ENCODE data around the gene GBGT1.

The GBGT1 gene

DNA sequence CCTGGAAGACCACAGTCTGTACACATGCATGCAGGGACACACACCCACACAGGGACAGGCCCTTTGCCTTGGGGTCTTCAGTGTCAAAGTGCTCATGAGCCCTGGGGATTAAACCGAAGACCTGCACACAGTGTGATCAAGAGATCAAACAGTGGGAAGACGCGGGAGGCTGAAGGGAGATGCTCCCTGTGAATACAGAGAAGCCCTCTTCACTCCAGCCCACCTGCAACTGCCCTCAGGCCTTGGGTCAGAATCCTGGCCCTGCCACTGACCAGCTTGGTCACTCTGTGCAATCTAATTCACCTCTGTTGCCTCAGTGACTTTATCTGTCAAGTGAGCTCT lies 45.6 kb downstream of the GBGT1 start:
- no peaks in the 10 kb centered on the region for H4K20me1 ChIP-seq (ENCODE audit: insufficient read depth, low read length)
- H3K36me3 ChIP-seq (ENCODE audit: insufficient read depth, low read length) = no peaks in the 10 kb centered on the region
- TF ChIP-seq, protein P1, sequence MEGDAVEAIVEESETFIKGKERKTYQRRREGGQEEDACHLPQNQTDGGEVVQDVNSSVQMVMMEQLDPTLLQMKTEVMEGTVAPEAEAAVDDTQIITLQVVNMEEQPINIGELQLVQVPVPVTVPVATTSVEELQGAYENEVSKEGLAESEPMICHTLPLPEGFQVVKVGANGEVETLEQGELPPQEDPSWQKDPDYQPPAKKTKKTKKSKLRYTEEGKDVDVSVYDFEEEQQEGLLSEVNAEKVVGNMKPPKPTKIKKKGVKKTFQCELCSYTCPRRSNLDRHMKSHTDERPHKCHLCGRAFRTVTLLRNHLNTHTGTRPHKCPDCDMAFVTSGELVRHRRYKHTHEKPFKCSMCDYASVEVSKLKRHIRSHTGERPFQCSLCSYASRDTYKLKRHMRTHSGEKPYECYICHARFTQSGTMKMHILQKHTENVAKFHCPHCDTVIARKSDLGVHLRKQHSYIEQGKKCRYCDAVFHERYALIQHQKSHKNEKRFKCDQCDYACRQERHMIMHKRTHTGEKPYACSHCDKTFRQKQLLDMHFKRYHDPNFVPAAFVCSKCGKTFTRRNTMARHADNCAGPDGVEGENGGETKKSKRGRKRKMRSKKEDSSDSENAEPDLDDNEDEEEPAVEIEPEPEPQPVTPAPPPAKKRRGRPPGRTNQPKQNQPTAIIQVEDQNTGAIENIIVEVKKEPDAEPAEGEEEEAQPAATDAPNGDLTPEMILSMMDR (IDR thresholded peaks at IDR 0.05; ENCODE audit: low read length) = no peak
- TF ChIP-seq EZH2 (IDR thresholded peaks at IDR 0.05; ENCODE audit: borderline replicate concordance, low read length) = no peak
- H3K4me2 ChIP-seq (ENCODE audit: low read length) = no peak overlapping the region
- H3K9ac ChIP-seq (ENCODE audit: low read length) = no peak overlapping the region
- no peak overlapping the region for H2AFZ ChIP-seq (ENCODE audit: low read length)
- H3K79me2 ChIP-seq (ENCODE audit: insufficient read depth, low read length) = no peaks in the 10 kb centered on the region
- no peaks in the 10 kb centered on the region for H3K9me2 ChIP-seq (ENCODE audit: low read depth, low read length)
- no peaks in the 10 kb centered on the region for H3F3A ChIP-seq (ENCODE audit: insufficient read depth, low read length)
- no peak overlapping the region for H3K27ac ChIP-seq (ENCODE audit: low read depth, low read length, poor library complexity, severe bottlenecking)
- peaks cover 15% of the 10 kb centered on the region for H3K4me1 ChIP-seq (ENCODE audit: insufficient read depth, low read length, severe bottlenecking)
- no peaks in the 10 kb centered on the region for H3K27me3 ChIP-seq (ENCODE audit: insufficient read depth, low read length)
- H3K9me3 ChIP-seq (ENCODE audit: low read length) = no peaks in the 10 kb centered on the region
- H3K4me3 ChIP-seq (ENCODE audit: low read depth, low read length, poor library complexity, severe bottlenecking) = no peak overlapping the region

DNA sequence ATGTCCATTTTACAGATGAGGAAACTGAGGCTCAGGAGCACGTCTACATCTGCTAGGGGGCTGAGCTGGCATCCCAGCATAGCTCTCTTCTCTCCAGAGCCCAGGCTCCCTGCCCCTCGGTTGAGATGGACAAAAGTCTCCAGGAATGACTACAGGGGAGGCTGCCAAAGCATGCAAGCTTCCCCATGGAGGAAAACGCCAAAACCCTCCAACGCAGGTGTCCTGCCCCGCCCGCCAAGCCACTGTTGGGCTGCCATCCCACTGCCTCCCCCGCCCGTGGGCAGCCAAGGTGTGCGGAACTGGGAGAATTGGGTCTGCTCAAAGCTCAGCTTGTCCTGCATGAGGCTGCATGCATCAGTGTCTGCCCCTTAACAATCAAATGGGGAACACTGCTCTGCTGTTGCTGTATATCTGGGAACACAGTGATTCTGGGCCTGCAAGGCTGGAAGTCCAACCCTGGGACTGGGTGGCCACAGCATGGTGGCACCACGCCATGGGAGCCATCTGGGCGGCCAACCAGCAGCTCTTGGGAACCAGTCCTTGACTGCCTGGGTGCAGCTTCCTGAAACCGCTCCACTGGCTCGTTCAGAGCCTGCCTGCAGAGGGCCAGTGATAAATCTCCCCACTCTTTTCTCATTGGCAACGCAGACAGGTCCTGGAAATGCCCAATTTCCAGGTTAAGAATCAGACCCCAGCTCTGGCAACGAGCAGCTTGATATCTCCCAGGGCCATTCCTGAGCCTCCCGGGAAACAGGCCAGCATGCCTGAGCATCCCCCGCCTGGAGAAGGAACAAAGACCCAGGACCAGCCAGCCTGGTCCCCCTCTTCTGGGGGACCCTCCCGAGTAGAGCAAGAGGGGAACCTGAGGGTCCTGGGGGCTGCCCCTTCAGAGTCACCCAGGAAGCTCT lies 46.2 kb downstream of the GBGT1 start:
- TF ChIP-seq, protein P1 (IDR thresholded peaks at IDR 0.05; ENCODE audit: low read length) = no peak
- TF ChIP-seq EZH2 (IDR thresholded peaks at IDR 0.05; ENCODE audit: borderline replicate concordance, low read length) = no peak
- Histone ChIP-seq H3K9me2 (ENCODE audit: low read depth, low read length) (no peaks in the 10 kb centered on the region), H3F3A (ENCODE audit: insufficient read depth, low read length) (no peaks in the 10 kb centered on the region), H3K4me1 (ENCODE audit: insufficient read depth, low read length, severe bottlenecking) (peaks cover 15% of the 10 kb centered on the region), H3K4me2 (ENCODE audit: low read length) (no peak overlapping the region), H3K4me3 (ENCODE audit: low read depth, low read length, poor library complexity, severe bottlenecking) (no peak overlapping the region), H4K20me1 (ENCODE audit: insufficient read depth, low read length) (no peaks in the 10 kb centered on the region), H3K27ac (ENCODE audit: low read depth, low read length, poor library complexity, severe bottlenecking) (no peak overlapping the region), H3K79me2 (ENCODE audit: insufficient read depth, low read length) (no peaks in the 10 kb centered on the region), H2AFZ (ENCODE audit: low read length) (no peak overlapping the region), H3K9me3 (ENCODE audit: low read length) (no peaks in the 10 kb centered on the region), H3K36me3 (ENCODE audit: insufficient read depth, low read length) (no peaks in the 10 kb centered on the region), H3K9ac (ENCODE audit: low read length) (no peak overlapping the region), H3K27me3 (ENCODE audit: insufficient read depth, low read length) (no peaks in the 10 kb centered on the region)

DNA sequence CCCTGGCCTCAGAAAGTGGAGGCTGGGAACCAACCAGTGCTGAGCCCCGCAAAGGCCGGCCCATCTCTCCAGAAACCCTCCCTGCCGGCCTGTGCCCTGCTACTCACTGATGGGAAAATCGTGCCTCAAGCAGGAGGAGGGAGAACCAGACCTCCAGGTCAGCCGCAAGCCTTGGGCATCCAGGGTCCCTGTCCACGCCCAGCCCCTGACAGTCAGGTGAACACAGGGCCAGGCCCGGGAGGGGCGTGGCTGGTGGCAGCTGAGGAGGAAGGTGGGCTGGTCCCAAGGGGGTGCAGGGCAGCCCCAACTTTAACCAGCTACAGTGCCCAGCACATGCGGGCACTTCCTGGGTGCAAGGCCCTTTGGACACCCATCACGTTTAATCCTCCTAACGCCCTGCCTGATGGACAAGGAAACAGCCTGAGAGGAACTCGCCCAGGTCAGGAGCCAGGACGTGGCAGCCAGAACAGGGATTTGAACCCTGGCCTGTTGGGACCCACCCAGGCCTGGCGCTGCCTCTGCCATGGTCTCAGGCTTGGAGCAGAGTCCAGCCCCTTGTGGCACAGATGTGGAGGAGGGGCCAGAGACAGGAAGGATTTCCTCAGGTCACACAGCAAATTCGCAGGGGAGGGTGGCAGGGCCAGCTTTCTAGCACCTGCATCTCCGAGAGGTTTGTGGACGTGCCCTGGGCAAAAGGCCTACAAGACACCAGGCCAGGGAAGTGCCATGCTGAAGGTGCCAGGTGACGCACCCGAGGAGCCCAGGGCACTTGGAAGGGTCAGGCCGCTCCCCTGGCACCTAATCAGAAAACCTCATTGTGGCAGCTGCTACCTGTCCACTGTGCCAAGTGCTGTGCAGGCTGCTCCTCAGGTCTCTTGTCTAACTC lies 47.1 kb downstream of the GBGT1 start:
- Histone ChIP-seq H3K79me2 (ENCODE audit: insufficient read depth, low read length) (no peaks in the 10 kb centered on the region), H3K27me3 (ENCODE audit: insufficient read depth, low read length) (no peaks in the 10 kb centered on the region), H3K9ac (ENCODE audit: low read length) (no peak overlapping the region), H3K4me3 (ENCODE audit: low read depth, low read length, poor library complexity, severe bottlenecking) (no peak overlapping the region), H2AFZ (ENCODE audit: low read length) (no peak overlapping the region), H3K4me2 (ENCODE audit: low read length) (no peak overlapping the region), H4K20me1 (ENCODE audit: insufficient read depth, low read length) (no peaks in the 10 kb centered on the region), H3K27ac (ENCODE audit: low read depth, low read length, poor library complexity, severe bottlenecking) (no peak overlapping the region), H3K4me1 (ENCODE audit: insufficient read depth, low read length, severe bottlenecking) (peaks cover 9% of the 10 kb centered on the region), H3F3A (ENCODE audit: insufficient read depth, low read length) (no peaks in the 10 kb centered on the region), H3K36me3 (ENCODE audit: insufficient read depth, low read length) (no peaks in the 10 kb centered on the region), H3K9me3 (ENCODE audit: low read length) (no peaks in the 10 kb centered on the region), H3K9me2 (ENCODE audit: low read depth, low read length) (no peaks in the 10 kb centered on the region)
- no peak for TF ChIP-seq EZH2 (IDR thresholded peaks at IDR 0.05; ENCODE audit: borderline replicate concordance, low read length)
- TF ChIP-seq, protein P1 (IDR thresholded peaks at IDR 0.05; ENCODE audit: low read length) = no peak

All from OCI-LY1 (cell line).